ENCODE results near the gene LDLRAD3.

DNA sequence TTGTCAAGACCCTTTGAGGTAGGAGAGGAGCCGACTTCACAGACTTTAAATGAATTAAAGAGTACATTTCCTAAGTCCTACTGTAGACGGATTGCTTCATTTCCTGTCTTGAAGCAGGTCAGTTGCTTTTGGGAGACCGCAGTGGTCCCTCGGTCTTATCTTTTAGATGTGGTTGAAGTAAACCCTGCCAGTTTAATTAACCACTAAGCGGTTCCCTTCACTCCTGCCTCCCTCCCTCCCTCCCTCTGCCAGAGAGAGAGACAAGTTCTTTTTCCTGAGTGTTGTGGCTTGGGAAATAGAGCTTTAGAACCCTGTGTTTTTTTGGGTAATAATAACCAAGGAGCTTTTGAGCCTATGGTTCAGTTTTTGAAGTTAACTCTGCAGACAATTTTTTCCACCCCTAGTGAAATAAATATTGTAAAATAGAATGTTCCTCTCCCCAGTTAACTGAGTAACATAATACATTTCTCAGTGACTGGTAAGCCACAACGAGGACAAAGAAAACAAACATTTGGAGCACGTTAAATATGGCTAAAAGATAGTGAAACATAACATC is 147.5 kb downstream of the LDLRAD3 start:
- TF ChIP-seq RAD21 (IDR thresholded peaks at IDR 0.05; ENCODE audit: low read length) (no peak), FOXM1 (IDR thresholded peaks at IDR 0.05; ENCODE audit: low read depth) (no peak), YY1 (IDR thresholded peaks at IDR 0.05; ENCODE audit: low read depth) (no peak), REST (IDR thresholded peaks at IDR 0.05; ENCODE audit: low read depth, low read length) (no peak), EZH2phosphoT487 (IDR thresholded peaks at IDR 0.05; ENCODE audit: borderline replicate concordance, low read depth) (no peak), POLR2AphosphoS5 (IDR thresholded peaks at IDR 0.05; ENCODE audit: low read depth, low read length) (no peak), GABPA (IDR thresholded peaks at IDR 0.05; ENCODE audit: low read depth) (no peak), TCF12 (IDR thresholded peaks at IDR 0.05) (no peak), MXI1 (IDR thresholded peaks at IDR 0.05; ENCODE audit: low read depth, low read length) (no peak), SIN3A (IDR thresholded peaks at IDR 0.05; ENCODE audit: borderline replicate concordance, low read depth, low read length) (no peak), MEF2A (IDR thresholded peaks at IDR 0.05; ENCODE audit: borderline replicate concordance, low read depth) (no peak), SMC3 (IDR thresholded peaks at IDR 0.05; ENCODE audit: low read depth, low read length) (no peak)
- TF ChIP-seq, protein P1, sequence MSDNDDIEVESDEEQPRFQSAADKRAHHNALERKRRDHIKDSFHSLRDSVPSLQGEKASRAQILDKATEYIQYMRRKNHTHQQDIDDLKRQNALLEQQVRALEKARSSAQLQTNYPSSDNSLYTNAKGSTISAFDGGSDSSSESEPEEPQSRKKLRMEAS (IDR thresholded peaks at IDR 0.05; ENCODE audit: low read depth): no peak
- TF ChIP-seq, protein P2, sequence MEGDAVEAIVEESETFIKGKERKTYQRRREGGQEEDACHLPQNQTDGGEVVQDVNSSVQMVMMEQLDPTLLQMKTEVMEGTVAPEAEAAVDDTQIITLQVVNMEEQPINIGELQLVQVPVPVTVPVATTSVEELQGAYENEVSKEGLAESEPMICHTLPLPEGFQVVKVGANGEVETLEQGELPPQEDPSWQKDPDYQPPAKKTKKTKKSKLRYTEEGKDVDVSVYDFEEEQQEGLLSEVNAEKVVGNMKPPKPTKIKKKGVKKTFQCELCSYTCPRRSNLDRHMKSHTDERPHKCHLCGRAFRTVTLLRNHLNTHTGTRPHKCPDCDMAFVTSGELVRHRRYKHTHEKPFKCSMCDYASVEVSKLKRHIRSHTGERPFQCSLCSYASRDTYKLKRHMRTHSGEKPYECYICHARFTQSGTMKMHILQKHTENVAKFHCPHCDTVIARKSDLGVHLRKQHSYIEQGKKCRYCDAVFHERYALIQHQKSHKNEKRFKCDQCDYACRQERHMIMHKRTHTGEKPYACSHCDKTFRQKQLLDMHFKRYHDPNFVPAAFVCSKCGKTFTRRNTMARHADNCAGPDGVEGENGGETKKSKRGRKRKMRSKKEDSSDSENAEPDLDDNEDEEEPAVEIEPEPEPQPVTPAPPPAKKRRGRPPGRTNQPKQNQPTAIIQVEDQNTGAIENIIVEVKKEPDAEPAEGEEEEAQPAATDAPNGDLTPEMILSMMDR (IDR thresholded peaks at IDR 0.05): no peak

Measured in SK-N-SH (cell line).